GM12801 (cell line): ENCODE results near the gene CA11.

ENCODE experiments used
- TF ChIP-seq, protein P1 (sequence below): IDR thresholded peaks from one replicate; pipeline ENCODE4 v1.5.1; 2011; ENCODE audit warnings: control low read depth; ENCODE audit not compliant: insufficient read length; ENCODE audit errors: extremely low read depth

Gene CA11

DNA sequence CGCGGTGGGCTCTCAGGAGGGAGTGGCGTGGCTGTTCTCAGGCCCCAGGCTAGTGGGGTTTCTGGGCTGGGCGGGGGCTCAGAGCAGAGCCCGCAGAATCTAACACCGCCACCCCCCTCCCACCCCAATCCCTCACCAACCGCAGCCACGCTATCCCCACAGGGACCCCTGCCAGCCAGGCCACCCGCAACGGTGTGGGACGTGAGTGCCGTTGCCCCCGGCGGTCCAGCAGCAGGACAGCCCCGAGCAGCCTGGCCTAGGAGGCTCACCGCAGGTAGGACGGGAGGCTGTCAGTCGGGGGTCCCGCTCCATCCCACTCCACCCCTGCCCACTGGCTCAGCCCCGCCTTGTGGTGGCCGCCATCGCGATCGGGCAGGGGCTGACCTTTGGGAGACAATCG lies 27.0 kb upstream of the CA11 start, which contains the start of gene NTN5:
Gene NTN5 (minus strand): TSS at position 24 of the 400 bp plus-strand sequence. CDS start 2,031 bp downstream, outside the sequence.
- TF ChIP-seq, protein P1, sequence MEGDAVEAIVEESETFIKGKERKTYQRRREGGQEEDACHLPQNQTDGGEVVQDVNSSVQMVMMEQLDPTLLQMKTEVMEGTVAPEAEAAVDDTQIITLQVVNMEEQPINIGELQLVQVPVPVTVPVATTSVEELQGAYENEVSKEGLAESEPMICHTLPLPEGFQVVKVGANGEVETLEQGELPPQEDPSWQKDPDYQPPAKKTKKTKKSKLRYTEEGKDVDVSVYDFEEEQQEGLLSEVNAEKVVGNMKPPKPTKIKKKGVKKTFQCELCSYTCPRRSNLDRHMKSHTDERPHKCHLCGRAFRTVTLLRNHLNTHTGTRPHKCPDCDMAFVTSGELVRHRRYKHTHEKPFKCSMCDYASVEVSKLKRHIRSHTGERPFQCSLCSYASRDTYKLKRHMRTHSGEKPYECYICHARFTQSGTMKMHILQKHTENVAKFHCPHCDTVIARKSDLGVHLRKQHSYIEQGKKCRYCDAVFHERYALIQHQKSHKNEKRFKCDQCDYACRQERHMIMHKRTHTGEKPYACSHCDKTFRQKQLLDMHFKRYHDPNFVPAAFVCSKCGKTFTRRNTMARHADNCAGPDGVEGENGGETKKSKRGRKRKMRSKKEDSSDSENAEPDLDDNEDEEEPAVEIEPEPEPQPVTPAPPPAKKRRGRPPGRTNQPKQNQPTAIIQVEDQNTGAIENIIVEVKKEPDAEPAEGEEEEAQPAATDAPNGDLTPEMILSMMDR = no peak

DNA sequence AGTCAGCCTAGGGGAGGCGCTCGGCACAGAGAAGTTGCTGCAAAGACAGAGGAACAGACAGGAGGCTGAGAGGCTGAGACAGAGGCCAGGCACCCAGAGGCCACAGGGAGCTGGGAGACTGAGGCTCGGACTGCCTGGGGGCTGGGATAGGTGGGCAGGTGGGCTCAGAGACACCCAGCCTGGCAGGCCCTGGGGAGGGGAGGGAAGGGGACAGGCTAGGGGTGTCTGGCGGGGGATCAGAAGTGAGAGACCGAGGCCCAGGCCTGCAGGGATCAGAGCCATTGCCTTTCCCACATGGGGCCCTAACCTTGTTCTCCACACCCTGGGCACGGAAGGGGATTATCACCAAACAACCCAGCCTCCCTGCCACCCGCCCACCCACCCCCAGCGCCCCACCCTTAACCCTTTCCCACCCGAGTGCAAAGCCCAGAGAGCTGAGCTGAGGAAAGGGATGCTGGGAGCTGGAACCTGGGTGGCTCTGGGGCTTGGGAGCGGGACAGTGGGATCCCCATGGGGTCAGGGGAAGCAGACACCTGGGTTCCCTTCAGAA lies 25.5 kb upstream of the CA11 start:
- TF ChIP-seq, protein P1 = no peak

DNA sequence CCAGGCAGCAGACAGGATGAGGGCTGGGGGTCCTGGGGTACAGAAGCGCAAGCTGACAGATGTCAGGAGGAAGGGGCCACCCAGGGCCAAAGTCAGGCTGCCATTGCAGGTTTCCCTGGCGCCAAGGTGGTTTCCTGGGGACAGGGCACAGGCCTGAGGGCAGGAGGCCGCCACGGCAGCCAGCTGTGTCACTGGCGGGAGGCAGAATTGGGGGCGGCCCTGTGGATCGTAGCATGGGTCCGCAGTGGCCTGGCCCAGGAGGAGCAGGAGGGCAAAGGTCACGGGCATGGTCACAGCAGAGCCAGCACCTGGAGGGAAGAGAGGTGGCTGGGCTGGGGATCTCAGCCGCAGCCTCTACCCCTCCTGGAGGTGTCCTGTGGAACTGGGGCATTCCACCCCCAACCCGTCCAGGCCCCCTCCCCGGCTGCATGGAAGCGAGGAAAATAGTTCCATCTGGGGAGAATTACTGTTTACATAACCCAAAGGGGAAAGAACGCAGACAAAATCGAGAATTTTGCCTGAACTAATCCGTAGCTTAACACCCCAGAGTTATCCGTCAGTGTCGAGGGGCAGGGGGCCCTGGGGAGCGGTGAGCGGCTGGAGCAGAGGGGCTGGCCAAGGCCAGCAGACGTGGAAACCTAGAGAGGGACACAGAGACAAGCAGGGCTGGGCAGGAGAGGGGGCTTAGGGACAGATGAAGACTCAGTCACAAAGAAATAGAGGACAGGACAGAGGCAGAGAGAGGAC lies 24.9 kb upstream of the CA11 start:
- TF ChIP-seq, protein P1 = no peak

DNA sequence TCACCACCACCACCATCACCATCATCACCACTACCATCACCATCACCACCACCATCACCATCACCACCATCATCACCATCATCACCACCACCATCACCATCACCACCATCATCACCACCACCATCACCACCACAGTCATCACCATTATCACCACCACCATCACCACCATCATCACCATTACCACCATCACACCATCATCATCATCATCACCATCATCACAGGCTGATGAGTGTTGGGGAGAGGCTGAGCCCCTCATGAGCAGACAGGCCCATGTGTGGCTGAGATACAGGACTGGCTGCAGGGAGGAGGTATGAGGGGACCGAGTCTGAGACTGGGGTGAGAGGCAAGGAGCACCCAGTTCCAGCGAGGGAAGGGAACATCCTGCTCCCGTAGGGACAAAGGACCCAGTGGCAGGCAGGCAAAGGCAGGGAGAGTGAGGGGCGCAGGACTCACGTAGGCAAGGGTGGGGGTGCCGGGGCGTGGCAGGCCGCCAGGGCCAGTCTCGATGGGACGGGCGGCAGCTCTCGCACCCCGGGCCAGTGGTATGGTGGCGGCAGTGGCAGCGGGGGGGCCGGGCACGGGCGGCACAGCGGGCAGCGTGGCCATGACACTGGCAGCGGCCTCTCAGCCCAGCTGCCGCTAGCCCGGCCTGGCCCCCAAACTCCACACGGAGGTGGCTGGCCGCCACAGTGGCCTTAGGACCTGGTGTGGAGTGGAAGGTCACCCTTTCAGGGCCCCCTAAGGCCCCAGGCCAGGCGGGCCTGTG lies 24.1 kb upstream of the CA11 start:
- TF ChIP-seq, protein P1 = no peak

DNA sequence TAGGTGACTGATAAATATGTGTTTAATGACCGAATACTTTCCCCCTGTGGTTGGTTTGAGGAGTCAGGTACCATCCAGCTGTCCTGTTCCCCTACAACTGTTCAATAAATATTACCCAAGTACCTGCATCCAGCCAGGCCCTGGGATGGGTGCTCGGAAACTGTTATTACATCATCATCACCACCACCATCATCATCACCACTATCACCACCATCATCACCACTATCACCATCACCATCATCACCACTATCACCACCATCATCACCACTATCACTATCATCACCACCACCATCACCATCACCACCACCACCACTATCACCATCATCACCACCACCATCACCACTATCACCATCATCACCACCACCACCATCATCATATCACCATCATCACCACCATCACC lies 22.8 kb upstream of the CA11 start:
- TF ChIP-seq, protein P1 = no peak

DNA sequence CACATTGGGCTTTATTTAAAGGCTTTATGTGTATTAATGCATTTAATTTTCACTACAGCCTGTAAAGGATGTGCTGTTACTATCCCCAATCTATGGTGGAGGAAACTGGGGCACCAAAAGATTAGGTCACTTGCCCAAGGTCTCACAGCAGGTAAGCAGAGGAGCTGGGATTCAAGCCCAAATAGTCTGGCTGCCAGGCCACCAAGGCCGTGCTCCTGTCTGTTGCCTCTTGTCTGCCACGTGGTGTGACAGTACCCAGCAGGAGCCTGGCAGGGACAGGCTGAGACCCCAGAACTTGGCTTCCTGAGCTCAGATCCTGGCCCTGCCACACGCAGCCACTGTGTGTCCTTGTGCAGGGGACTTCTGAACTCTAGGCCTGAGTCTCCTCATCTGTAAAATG lies 22.3 kb upstream of the CA11 start:
- TF ChIP-seq, protein P1 = no peak

DNA sequence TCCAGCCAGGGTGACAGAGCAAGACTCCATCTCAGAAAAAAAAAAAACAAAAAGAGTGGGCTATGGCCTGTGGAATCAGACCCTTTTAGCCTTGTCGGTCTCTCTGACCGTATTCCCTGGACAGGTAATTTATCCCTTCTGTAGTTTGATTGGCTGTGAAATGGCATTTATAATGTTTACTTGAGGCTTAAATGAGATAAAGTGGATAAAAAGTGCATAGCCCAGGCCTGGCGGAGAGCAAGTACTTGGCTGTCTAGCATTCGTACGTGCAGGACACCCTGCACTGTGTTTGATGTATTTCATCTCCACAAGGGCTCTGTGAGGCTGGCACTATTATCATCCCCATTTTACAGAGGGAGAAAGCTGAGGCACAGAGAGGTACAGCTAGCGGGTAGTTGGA lies 19.8 kb upstream of the CA11 start:
- TF ChIP-seq, protein P1 = no peak
